ENCODE data around the gene MAP3K5. TPM values are rescaled to one million over a fixed set of nuclear protein-coding genes. Genes with fewer than 3 reads are reported as not detected.

The MAP3K5 gene
- total RNA-seq, 1 donor from 2014 or later = 6.8 TPM

DNA sequence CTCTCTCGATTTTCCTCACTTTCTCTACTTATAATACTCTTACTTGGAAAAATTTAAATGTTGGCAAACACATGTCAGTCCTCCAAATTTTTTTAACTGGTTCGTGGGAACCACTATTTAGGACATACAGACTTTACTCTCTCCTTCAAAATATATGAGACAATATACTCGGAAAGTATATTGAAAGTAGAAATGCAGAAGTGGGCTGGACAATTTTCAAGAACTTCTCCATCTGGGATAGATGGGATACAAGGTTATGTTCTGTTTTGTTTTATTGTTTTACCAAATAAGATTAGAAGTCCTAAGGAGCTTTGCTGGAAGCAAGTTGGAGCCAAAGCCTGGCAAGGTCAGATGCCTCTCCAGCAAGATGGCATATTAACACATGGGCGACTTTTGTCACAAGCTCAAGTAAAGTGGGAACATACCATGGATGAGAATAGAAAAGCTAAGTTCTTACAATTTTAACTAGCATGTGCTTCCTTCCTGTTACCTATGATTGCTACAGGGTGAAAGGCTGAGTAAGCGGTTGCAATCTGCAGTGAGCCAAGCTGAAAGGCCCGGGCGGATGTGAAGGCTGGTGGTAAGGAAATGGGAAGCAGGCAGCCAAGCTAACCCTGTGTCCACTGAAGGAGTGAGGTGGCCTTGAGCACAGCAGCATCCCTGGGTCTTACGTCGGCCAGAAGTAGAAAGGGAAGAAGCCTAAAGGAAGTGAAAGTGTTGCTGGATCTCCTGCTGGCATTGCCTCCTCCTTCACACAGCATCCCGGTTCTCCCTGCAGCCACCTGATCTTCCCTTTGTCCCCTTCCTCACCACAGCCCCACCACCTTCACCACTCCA lies 7.1 kb downstream of the MAP3K5 start:
- no peaks in the 10 kb centered on the region for H3K36me3 ChIP-seq (ENCODE audit: control insufficient read depth in 3 of 3, insufficient read depth in 3 of 3, low read length in 3 of 3)
- H3K9me3 ChIP-seq (ENCODE audit: control insufficient read depth in 3 of 3, low read length in 3 of 3) = no peaks in the 10 kb centered on the region
- no peaks in the 10 kb centered on the region for H3K27me3 ChIP-seq (ENCODE audit: control insufficient read depth in 3 of 3, insufficient read depth in 3 of 3, low read length in 3 of 3)
- H3K27ac ChIP-seq (ENCODE audit: low read depth, low read length) = no peak overlapping the region
- peak overlapping the region in 2 of 3 donors; percentile 39 to 41 for H3K4me3 ChIP-seq (ENCODE audit: low read length in 3 of 3)
- H3K9ac ChIP-seq (ENCODE audit: low read depth in 1 of 3, low read length in 3 of 3) = no peak overlapping the region
- H3K4me1 ChIP-seq (ENCODE audit: control insufficient read depth in 3 of 3, insufficient read depth in 3 of 3, low read length in 3 of 3) = peaks cover 6 to 13% (median 9%) of the 10 kb centered on the region in 3 donors

GRCh38 chr6:136784271-136784664 lies 8.0 kb downstream of the MAP3K5 start:
- Histone ChIP-seq H3K9ac (ENCODE audit: low read depth in 1 of 3, low read length in 3 of 3) (no peak overlapping the region), H3K9me3 (ENCODE audit: control insufficient read depth in 3 of 3, low read length in 3 of 3) (no peaks in the 10 kb centered on the region), H3K27me3 (ENCODE audit: control insufficient read depth in 3 of 3, insufficient read depth in 3 of 3, low read length in 3 of 3) (no peaks in the 10 kb centered on the region), H3K27ac (ENCODE audit: low read depth, low read length) (no peak overlapping the region), H3K4me3 (ENCODE audit: low read length in 3 of 3) (peak overlapping the region in 1 of 3 donors; percentile 7), H3K36me3 (ENCODE audit: control insufficient read depth in 3 of 3, insufficient read depth in 3 of 3, low read length in 3 of 3) (no peaks in the 10 kb centered on the region), H3K4me1 (ENCODE audit: control insufficient read depth in 3 of 3, insufficient read depth in 3 of 3, low read length in 3 of 3) (peaks cover 6 to 13% (median 7%) of the 10 kb centered on the region in 3 donors)

DNA sequence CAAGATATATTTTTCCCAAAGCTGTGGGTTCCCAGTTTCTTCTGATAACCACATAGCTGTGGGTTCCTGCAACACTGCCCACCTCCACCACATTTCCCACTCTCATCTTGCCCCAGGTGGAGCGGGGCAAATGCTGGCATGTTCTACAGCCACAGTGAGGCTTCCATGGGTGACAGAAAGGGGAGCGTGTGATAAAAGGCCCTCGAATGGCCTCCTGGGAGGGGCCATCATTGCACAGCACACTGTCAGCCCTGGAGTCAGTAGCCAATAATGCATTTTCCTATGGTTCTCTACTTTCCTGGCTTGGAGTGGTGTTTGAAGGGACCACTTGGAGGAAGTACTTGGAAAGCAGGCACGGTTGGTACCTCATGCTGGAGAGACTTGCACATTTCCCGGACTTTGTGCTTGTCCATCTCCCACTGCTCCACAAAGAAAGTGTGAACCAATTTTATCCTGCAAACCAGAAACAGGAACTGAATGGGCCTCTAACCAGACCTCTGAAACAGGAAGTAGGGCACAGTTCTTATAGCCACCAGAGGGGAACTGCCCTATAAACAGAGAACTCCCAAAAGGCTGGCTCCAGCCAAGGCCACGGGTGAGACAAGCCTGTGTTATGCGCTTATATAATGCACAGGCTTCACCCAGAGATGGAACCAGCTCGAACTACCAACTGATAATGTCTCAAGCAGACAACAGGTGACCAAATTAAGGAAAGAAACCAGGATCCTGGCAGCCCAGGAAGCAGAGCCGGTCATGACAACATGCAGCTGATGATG lies 8.6 kb downstream of the MAP3K5 start:
- Histone ChIP-seq H3K4me1 (ENCODE audit: control insufficient read depth in 3 of 3, insufficient read depth in 3 of 3, low read length in 3 of 3) (peaks cover 6 to 13% (median 7%) of the 10 kb centered on the region in 3 donors), H3K36me3 (ENCODE audit: control insufficient read depth in 3 of 3, insufficient read depth in 3 of 3, low read length in 3 of 3) (no peaks in the 10 kb centered on the region), H3K4me3 (ENCODE audit: low read length in 3 of 3) (peak overlapping the region in 1 of 3 donors; percentile 7), H3K27me3 (ENCODE audit: control insufficient read depth in 3 of 3, insufficient read depth in 3 of 3, low read length in 3 of 3) (no peaks in the 10 kb centered on the region), H3K9me3 (ENCODE audit: control insufficient read depth in 3 of 3, low read length in 3 of 3) (no peaks in the 10 kb centered on the region), H3K27ac (ENCODE audit: low read depth, low read length) (no peak overlapping the region), H3K9ac (ENCODE audit: low read depth in 1 of 3, low read length in 3 of 3) (no peak overlapping the region)

GRCh38 chr6:136783021-136783420 lies 9.3 kb downstream of the MAP3K5 start:
- H3K27me3 ChIP-seq (ENCODE audit: control insufficient read depth in 3 of 3, insufficient read depth in 3 of 3, low read length in 3 of 3) = no peaks in the 10 kb centered on the region
- no peaks in the 10 kb centered on the region for H3K36me3 ChIP-seq (ENCODE audit: control insufficient read depth in 3 of 3, insufficient read depth in 3 of 3, low read length in 3 of 3)
- H3K9ac ChIP-seq (ENCODE audit: low read depth in 1 of 3, low read length in 3 of 3) = no peak overlapping the region
- peaks cover 6 to 13% (median 6%) of the 10 kb centered on the region in 3 donors for H3K4me1 ChIP-seq (ENCODE audit: control insufficient read depth in 3 of 3, insufficient read depth in 3 of 3, low read length in 3 of 3)
- H3K9me3 ChIP-seq (ENCODE audit: control insufficient read depth in 3 of 3, low read length in 3 of 3) = no peaks in the 10 kb centered on the region
- H3K4me3 ChIP-seq (ENCODE audit: low read length in 3 of 3) = no peak overlapping the region
- no peak overlapping the region for H3K27ac ChIP-seq (ENCODE audit: low read depth, low read length)

DNA sequence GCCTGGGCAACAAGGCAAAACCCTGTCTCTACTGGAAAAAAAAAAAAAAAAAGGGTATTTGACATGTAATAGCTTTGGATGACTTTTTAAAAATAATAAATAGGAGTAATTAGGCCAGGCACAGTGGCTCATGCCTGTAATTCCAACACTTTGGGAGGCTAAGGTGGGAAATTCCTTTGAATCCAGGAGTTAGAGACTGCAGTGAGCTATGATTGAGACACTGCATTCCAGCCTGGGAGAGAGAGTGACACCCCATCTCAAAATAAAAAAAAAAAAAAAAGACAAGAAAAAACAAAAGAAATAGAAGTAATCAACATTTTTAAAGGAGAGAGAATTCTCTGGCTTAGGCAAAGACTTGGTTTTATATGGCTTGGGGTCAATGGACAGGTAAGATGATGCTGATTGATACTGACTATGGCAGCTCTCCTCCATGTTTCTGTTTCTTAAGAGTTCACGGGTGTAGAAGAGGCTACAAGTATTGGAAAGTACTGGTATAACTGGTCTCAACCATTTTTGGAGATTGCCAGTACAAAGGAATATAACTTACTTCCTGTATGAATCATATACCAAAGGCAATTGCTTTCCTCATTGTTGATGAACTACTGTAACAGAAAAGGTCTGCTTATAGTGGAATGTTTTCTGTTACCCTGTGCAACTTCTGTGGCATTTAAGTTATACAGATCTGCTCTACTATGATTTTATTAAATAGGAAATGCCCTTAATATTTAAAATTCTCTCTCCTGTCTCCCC lies 10.1 kb downstream of the MAP3K5 start:
- H3K4me3 ChIP-seq (ENCODE audit: low read length in 3 of 3) = no peak overlapping the region
- H3K27me3 ChIP-seq (ENCODE audit: control insufficient read depth in 3 of 3, insufficient read depth in 3 of 3, low read length in 3 of 3) = no peaks in the 10 kb centered on the region
- no peaks in the 10 kb centered on the region for H3K36me3 ChIP-seq (ENCODE audit: control insufficient read depth in 3 of 3, insufficient read depth in 3 of 3, low read length in 3 of 3)
- H3K4me1 ChIP-seq (ENCODE audit: control insufficient read depth in 3 of 3, insufficient read depth in 3 of 3, low read length in 3 of 3) = peaks cover 3 to 13% (median 6%) of the 10 kb centered on the region in 3 donors
- no peak overlapping the region for H3K27ac ChIP-seq (ENCODE audit: low read depth, low read length)
- no peaks in the 10 kb centered on the region for H3K9me3 ChIP-seq (ENCODE audit: control insufficient read depth in 3 of 3, low read length in 3 of 3)
- H3K9ac ChIP-seq (ENCODE audit: low read depth in 1 of 3, low read length in 3 of 3) = no peak overlapping the region

DNA sequence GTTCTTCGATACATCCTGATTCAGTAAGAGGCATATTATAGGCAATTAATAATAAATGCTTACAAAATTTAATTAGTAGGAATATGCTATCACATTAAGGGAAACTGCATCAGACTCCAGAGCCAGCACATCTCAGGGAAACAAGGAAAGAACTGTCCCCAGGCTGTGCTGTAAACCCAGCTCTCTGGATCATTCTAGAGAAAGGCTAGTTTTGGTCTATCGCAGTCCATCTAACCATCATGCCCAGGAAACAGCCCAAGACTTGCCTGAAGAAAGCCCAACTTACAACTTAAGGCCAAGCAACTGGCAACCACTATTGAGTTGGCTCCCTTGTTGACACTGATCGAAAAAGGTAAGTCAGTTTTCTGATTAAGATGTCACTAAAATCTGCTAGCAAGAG lies 11.3 kb downstream of the MAP3K5 start:
- Histone ChIP-seq H3K9me3 (ENCODE audit: control insufficient read depth in 3 of 3, low read length in 3 of 3) (no peaks in the 10 kb centered on the region), H3K9ac (ENCODE audit: low read depth in 1 of 3, low read length in 3 of 3) (no peak overlapping the region), H3K36me3 (ENCODE audit: control insufficient read depth in 3 of 3, insufficient read depth in 3 of 3, low read length in 3 of 3) (no peaks in the 10 kb centered on the region), H3K4me3 (ENCODE audit: low read length in 3 of 3) (no peak overlapping the region), H3K27ac (ENCODE audit: low read depth, low read length) (no peak overlapping the region), H3K27me3 (ENCODE audit: control insufficient read depth in 3 of 3, insufficient read depth in 3 of 3, low read length in 3 of 3) (no peaks in the 10 kb centered on the region), H3K4me1 (ENCODE audit: control insufficient read depth in 3 of 3, insufficient read depth in 3 of 3, low read length in 3 of 3) (peaks cover 3 to 13% (median 6%) of the 10 kb centered on the region in 3 donors)

DNA sequence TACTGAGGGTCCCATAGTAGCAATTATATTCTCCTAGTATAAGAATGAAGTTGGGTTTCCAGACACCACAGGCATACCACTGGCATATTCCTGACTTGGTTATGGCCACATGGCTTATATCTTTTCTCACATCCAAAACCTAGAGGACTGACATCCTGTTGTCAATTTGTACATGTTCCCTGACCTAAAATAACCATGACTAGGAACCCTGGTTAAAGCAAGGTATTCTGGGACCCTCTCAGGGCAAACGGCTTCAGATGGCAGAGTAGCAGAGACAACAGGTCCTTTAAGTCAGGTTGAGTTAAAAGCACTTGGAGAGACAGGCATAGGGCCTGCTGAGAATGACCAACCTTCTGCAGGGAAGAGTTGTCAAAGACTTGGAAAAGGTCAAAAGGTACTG lies 12.6 kb downstream of the MAP3K5 start:
- H3K4me1 ChIP-seq (ENCODE audit: control insufficient read depth in 3 of 3, insufficient read depth in 3 of 3, low read length in 3 of 3) = peaks cover 3 to 11% (median 9%) of the 10 kb centered on the region in 3 donors
- H3K27me3 ChIP-seq (ENCODE audit: control insufficient read depth in 3 of 3, insufficient read depth in 3 of 3, low read length in 3 of 3) = no peaks in the 10 kb centered on the region
- H3K9ac ChIP-seq (ENCODE audit: low read depth in 1 of 3, low read length in 3 of 3) = no peak overlapping the region
- no peak overlapping the region for H3K4me3 ChIP-seq (ENCODE audit: low read length in 3 of 3)
- no peaks in the 10 kb centered on the region for H3K9me3 ChIP-seq (ENCODE audit: control insufficient read depth in 3 of 3, low read length in 3 of 3)
- H3K27ac ChIP-seq (ENCODE audit: low read depth, low read length) = no peak overlapping the region
- no peaks in the 10 kb centered on the region for H3K36me3 ChIP-seq (ENCODE audit: control insufficient read depth in 3 of 3, insufficient read depth in 3 of 3, low read length in 3 of 3)

DNA sequence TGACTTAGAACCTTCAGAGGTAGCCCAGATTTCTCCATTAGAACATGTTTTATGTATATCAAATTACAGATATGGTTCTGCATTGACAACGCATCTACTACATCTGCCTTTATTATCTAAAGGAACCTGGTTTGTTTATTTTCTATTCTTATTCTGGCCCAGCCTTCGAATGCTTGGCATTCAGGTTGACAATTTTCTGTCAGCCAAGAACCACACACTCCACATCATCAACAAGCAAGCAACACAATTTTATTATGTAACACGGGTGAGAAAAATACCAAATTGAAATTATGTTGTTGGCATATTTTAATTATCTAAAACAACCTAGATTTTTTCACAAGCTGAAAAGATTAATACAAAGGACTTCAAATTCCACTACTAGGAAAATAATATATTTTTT lies 14.6 kb downstream of the MAP3K5 start:
- Histone ChIP-seq H3K9ac (ENCODE audit: low read depth in 1 of 3, low read length in 3 of 3) (no peak overlapping the region), H3K9me3 (ENCODE audit: control insufficient read depth in 3 of 3, low read length in 3 of 3) (no peaks in the 10 kb centered on the region), H3K4me1 (ENCODE audit: control insufficient read depth in 3 of 3, insufficient read depth in 3 of 3, low read length in 3 of 3) (peaks cover 3 to 6% (median 5%) of the 10 kb centered on the region in 3 donors), H3K36me3 (ENCODE audit: control insufficient read depth in 3 of 3, insufficient read depth in 3 of 3, low read length in 3 of 3) (no peaks in the 10 kb centered on the region), H3K4me3 (ENCODE audit: low read length in 3 of 3) (no peak overlapping the region), H3K27me3 (ENCODE audit: control insufficient read depth in 3 of 3, insufficient read depth in 3 of 3, low read length in 3 of 3) (no peaks in the 10 kb centered on the region), H3K27ac (ENCODE audit: low read depth, low read length) (no peak overlapping the region)

GRCh38 chr6:136775548-136775947 lies 16.7 kb downstream of the MAP3K5 start:
- Histone ChIP-seq H3K36me3 (ENCODE audit: control insufficient read depth in 3 of 3, insufficient read depth in 3 of 3, low read length in 3 of 3) (no peaks in the 10 kb centered on the region), H3K27me3 (ENCODE audit: control insufficient read depth in 3 of 3, insufficient read depth in 3 of 3, low read length in 3 of 3) (no peaks in the 10 kb centered on the region), H3K4me3 (ENCODE audit: low read length in 3 of 3) (no peak overlapping the region), H3K9ac (ENCODE audit: low read depth in 1 of 3, low read length in 3 of 3) (no peak overlapping the region), H3K9me3 (ENCODE audit: control insufficient read depth in 3 of 3, low read length in 3 of 3) (no peaks in the 10 kb centered on the region), H3K4me1 (ENCODE audit: control insufficient read depth in 3 of 3, insufficient read depth in 3 of 3, low read length in 3 of 3) (peaks cover 3 to 6% (median 5%) of the 10 kb centered on the region in 3 donors), H3K27ac (ENCODE audit: low read depth, low read length) (no peak overlapping the region)
